Rectal smooth muscle tissue (tissue), 1 donor: ENCODE data around the gene GPBP1.
"Not testable (repeated sequence)": the region's sequence is repeated elsewhere in the genome, so short reads cannot be mapped to it uniquely, and the experiment has no call there.

Experiments used
- H3K27ac ChIP-seq: one replicate; pipeline ENCODE4 v1.7.0; 2013; ENCODE audit warnings: low read depth, low read length, inconsistent platforms
- H3K27me3 ChIP-seq: one replicate; pipeline ENCODE4 v1.7.0; 2013; ENCODE audit warnings: low read length; ENCODE audit not compliant: control insufficient read depth, insufficient read depth
- H3K36me3 ChIP-seq: one replicate; pipeline ENCODE4 v1.7.0; 2013; ENCODE audit warnings: low read length; ENCODE audit not compliant: control insufficient read depth, insufficient read depth
- H3K4me1 ChIP-seq: one replicate; pipeline ENCODE4 v1.7.0; 2013; ENCODE audit warnings: low read length; ENCODE audit not compliant: control insufficient read depth, insufficient read depth
- H3K4me3 ChIP-seq: one replicate; pipeline ENCODE4 v1.7.0; 2013; ENCODE audit warnings: low read length
- H3K9ac ChIP-seq: one replicate; pipeline ENCODE4 v1.7.0; 2013; ENCODE audit warnings: low read length

Gene GPBP1

GRCh38 chr5:57303985-57304384, 130.1 kb downstream of the GPBP1 start:
- Histone ChIP-seq H3K36me3 (no peaks in the 10 kb centered on the region), H3K27ac (no peak overlapping the region), H3K9ac (no peak overlapping the region), H3K4me1 (no peaks in the 10 kb centered on the region), H3K4me3 (no peak overlapping the region), H3K27me3 (no peaks in the 10 kb centered on the region)

- H3K4me3 ChIP-seq: no peak overlapping the region
- no peak overlapping the region for H3K9ac ChIP-seq
- H3K27me3 ChIP-seq: no peaks in the 10 kb centered on the region
- no peaks in the 10 kb centered on the region for H3K4me1 ChIP-seq
- no peaks in the 10 kb centered on the region for H3K36me3 ChIP-seq
- H3K27ac ChIP-seq: no peak overlapping the region
These were observed 131.1 kb downstream of the GPBP1 start for GRCh38 chr5:57304931-57305330.

GRCh38 chr5:57306359-57306758, 132.5 kb downstream of the GPBP1 start:
- Histone ChIP-seq H3K36me3 (no peaks in the 10 kb centered on the region), H3K4me1 (no peaks in the 10 kb centered on the region), H3K27me3 (no peaks in the 10 kb centered on the region), H3K9ac (no peak overlapping the region), H3K27ac (no peak overlapping the region), H3K4me3 (no peak overlapping the region)

GRCh38 chr5:57307516-57307915, 133.7 kb downstream of the GPBP1 start:
- H3K4me3 ChIP-seq: no peak overlapping the region
- no peaks in the 10 kb centered on the region for H3K4me1 ChIP-seq
- H3K27me3 ChIP-seq: no peaks in the 10 kb centered on the region
- H3K9ac ChIP-seq: no peak overlapping the region
- no peak overlapping the region for H3K27ac ChIP-seq
- no peaks in the 10 kb centered on the region for H3K36me3 ChIP-seq

GRCh38 chr5:57309022-57309421, 135.2 kb downstream of the GPBP1 start:
- not testable (repeated sequence) for H3K4me1 ChIP-seq, H3K36me3 ChIP-seq, H3K9ac ChIP-seq, H3K27ac ChIP-seq, H3K27me3 ChIP-seq, H3K4me3 ChIP-seq

- H3K9ac ChIP-seq: no peak overlapping the region
These were observed 137.4 kb downstream of the GPBP1 start for GRCh38 chr5:57311251-57311650.

GRCh38 chr5:57311921-57312735, 138.3 kb downstream of the GPBP1 start:
- H3K27ac ChIP-seq: no peak overlapping the region
- no peak overlapping the region for H3K4me3 ChIP-seq
- H3K36me3 ChIP-seq: no peaks in the 10 kb centered on the region
- no peaks in the 10 kb centered on the region for H3K27me3 ChIP-seq
- no peak overlapping the region for H3K9ac ChIP-seq
- H3K4me1 ChIP-seq: no peaks in the 10 kb centered on the region

More at GRCh38 chr5:57311251-57311650, 137.4 kb downstream of the GPBP1 start:
- Histone ChIP-seq H3K27ac (no peak overlapping the region), H3K27me3 (no peaks in the 10 kb centered on the region), H3K36me3 (no peaks in the 10 kb centered on the region), H3K4me1 (no peaks in the 10 kb centered on the region), H3K4me3 (no peak overlapping the region)

GRCh38 chr5:57313716-57314115, 139.9 kb downstream of the GPBP1 start:
- Histone ChIP-seq H3K36me3 (no peaks in the 10 kb centered on the region), H3K27ac (no peak overlapping the region), H3K9ac (no peak overlapping the region), H3K4me1 (no peaks in the 10 kb centered on the region), H3K27me3 (no peaks in the 10 kb centered on the region), H3K4me3 (no peak overlapping the region)
